22Rv1 (cell line): ENCODE results near the gene MRFAP1.

ENCODE experiments used
- ZFX ChIP-seq: fragments of 450-650 bp; IDR thresholded peaks from 2 replicates; pipeline ENCODE4 v1.6.1; 2017; ENCODE audit warnings: antibody characterized with exemption, borderline replicate concordance
- TF ChIP-seq, protein P1 (sequence below): fragments of 450-650 bp; IDR thresholded peaks from 2 replicates; pipeline ENCODE4 v1.5.1; 2017; ENCODE audit warnings: mild to moderate bottlenecking

DNA sequence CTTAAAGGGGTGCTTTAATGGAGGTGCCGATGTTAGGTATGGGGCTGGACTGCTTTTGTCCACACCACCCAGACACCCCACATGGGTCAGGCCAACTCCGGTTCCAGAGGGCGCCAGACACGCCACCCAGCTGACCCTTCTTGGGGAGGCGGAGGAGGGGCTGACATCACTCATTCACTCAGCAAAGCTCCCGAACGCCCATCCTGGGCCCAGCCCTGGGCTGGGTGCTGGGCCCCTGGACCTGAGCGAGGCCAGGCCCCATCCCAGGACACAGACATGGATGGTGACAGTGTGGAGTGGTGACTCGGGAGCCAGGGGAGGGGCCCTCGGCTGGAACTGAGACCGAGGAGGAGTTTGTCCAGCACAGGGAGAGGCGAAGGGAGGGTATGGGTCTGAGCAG lies 37.4 kb upstream of the MRFAP1 start:
- TF ChIP-seq, protein P1, sequence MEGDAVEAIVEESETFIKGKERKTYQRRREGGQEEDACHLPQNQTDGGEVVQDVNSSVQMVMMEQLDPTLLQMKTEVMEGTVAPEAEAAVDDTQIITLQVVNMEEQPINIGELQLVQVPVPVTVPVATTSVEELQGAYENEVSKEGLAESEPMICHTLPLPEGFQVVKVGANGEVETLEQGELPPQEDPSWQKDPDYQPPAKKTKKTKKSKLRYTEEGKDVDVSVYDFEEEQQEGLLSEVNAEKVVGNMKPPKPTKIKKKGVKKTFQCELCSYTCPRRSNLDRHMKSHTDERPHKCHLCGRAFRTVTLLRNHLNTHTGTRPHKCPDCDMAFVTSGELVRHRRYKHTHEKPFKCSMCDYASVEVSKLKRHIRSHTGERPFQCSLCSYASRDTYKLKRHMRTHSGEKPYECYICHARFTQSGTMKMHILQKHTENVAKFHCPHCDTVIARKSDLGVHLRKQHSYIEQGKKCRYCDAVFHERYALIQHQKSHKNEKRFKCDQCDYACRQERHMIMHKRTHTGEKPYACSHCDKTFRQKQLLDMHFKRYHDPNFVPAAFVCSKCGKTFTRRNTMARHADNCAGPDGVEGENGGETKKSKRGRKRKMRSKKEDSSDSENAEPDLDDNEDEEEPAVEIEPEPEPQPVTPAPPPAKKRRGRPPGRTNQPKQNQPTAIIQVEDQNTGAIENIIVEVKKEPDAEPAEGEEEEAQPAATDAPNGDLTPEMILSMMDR, result no peak
- no peak for TF ChIP-seq ZFX
